ENCODE measurements around the gene ESYT2.
"Not testable (repeated sequence)": the region's sequence is repeated elsewhere in the genome, so short reads cannot be mapped to it uniquely, and the experiment has no call there.

The ESYT2 gene

GRCh38 chr7:158710651-158711102 is 118.6 kb downstream of the ESYT2 start:
- FAIRE-seq = no peak

DNA sequence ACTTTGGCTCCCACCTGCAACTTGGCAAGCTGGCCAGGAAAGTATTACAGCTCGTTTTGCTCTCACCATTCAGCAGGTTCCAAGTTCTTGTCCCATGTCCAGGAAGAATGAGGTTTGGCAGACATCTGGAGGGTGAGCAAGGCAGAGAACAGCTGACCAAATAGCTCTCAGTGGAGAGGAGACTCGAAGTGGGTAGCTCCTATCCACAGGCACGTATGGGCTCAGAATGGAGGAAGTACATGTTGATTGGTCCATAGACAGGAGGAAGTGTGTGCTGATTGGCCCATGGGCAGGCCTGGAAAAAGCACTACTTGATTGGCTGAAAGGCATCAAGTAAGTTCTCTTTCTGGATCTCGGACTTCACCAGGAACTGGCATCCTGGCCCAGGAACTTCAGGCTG is 121.7 kb downstream of the ESYT2 start:
- no peak for FAIRE-seq

GRCh38 chr7:158706710-158707590 is 122.4 kb downstream of the ESYT2 start:
- FAIRE-seq = no peak

GRCh38 chr7:158706273-158706704 is 123.0 kb downstream of the ESYT2 start:
- no peak for FAIRE-seq

GRCh38 chr7:158705234-158705850 is 124.0 kb downstream of the ESYT2 start:
- FAIRE-seq = no peak

DNA sequence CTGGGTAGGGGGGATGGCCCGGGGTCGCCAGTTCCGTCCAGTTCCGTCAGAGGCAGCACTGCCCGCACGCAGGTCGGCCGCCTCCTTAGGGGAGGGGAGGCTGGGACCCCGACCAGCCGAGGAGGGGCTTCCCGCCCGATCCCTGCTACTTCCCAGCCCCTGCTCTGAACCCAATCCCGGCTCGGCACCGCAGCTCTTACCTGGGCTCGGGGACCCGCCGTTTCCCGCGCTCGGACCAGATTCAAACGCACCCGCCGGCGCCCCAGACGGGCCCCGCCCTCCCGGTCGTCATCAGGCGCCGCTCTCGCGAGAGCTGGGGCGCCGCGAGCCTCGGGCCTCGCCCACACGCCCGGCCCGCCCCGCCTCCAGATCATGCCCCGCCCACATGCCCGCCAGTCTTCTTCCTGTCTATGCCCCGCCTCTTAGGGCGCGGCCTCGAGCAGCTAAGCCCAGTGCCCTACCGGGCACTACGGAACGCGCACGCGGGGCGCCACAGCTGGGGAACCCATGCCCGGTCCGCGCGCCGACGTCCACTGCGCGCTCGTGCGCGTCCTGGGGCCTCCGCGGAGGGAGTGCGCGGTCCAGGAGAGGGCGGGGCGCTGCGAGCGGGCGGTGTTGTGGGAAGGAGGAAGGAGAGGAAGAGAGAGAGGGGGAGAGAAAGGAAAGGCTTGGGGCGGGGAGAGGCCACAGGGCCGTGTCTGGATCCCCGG is 124.6 kb downstream of the ESYT2 start, which contains the start of gene NCAPG2:
TSS of gene NCAPG2 (minus strand) at position 281 of the 710 bp plus-strand sequence. CDS start 2,905 bp downstream, outside the sequence.
- no peak for FAIRE-seq

- FAIRE-seq = not testable (repeated sequence)
Measured at GRCh38 chr7:158703679-158704523, 125.4 kb downstream of the ESYT2 start.

- no peak for FAIRE-seq
Measured at GRCh38 chr7:158702944-158703343, 126.4 kb downstream of the ESYT2 start.

- FAIRE-seq = no peak
Measured at GRCh38 chr7:158702196-158702595, 127.1 kb downstream of the ESYT2 start.

DNA sequence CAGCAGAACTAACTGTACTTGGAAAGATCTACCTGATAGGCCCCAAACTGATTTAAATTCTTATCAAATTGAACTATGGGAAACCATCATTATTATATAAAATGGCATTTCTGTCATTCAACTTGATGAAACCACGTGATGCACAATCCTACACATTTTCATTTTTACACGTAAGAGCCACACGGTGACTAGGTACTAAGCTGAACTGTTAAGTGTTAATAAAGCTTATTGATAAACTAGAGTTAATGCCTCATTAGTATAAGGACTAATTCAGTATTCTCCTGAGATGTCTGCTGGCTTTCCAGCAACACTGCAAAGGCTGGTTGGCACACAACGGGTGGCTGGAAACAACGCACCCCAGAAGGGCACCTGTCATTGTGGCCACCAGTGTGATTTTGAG is 129.3 kb downstream of the ESYT2 start:
- FAIRE-seq = no peak

- FAIRE-seq = no peak
Measured at GRCh38 chr7:158699341-158699740, 130.0 kb downstream of the ESYT2 start.

DNA sequence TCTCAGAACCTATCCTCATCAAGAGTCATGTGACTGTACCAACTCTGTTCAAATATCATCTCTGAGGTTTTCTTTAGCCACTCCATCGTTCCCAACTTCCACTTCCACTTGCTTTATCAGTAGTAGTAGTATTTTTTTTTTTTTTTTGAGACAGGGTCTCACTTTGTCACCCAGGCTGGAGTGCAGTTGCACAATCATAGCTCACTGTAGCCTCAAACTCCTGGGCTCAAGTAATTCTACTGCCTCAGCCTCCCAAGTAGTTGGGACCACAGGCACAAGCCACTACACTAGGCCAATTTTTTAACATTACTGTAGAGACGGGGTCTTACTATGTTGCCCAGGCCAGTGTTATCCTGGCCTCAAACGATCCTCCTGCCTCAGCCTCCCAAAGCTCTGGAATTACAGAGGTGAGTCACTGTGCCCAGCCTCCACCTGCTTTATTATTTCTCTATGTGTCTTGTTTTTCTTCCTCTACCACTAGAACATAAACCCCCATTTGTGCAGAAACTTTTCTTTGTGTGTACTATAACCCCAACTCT is 130.6 kb downstream of the ESYT2 start:
- FAIRE-seq = no peak

- not testable (repeated sequence) for FAIRE-seq
Measured at GRCh38 chr7:158697597-158697996, 131.7 kb downstream of the ESYT2 start.

GRCh38 chr7:158695726-158696452 is 133.4 kb downstream of the ESYT2 start:
- no peak for FAIRE-seq

- no peak for FAIRE-seq
Measured at GRCh38 chr7:158695056-158695455, 134.3 kb downstream of the ESYT2 start.

DNA sequence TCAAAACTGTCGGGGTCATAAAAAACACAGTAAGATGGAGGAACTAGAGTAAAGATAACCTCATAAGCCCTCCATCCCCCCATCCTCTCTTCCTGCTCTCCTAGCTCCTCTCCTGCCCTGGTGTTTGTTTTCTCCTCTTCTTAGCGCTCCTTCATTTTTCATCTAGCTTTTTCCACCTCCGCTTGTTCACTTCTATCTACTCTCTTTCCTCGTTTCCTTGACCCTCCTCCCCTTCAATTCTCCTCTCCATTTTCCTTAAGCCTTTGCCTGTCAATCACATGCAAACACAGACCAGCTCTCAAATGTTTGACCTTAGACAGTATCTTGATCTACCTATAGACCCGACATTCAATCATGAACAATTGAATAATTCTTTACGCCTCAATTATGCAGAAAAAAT is 134.7 kb downstream of the ESYT2 start:
- FAIRE-seq = no peak

DNA sequence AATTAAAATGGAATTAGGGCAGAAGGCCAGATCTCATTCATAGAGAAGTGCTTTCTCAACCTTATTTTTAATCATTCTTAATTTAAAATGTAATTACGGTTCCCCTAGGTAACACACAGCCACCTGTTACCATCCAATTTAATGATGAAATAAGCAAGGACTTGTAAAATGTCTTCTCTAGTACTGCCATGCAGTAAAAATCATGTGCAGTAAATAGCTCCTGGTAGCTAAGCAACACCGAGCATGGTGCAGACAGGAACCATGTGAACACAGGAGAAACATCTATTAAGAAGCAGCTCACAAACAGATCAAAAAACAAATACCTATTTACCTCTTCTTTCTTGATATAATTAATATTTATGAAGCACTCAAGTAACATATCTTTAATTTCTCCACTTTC is 139.8 kb downstream of the ESYT2 start:
- peak; percentile 88 for FAIRE-seq

DNA sequence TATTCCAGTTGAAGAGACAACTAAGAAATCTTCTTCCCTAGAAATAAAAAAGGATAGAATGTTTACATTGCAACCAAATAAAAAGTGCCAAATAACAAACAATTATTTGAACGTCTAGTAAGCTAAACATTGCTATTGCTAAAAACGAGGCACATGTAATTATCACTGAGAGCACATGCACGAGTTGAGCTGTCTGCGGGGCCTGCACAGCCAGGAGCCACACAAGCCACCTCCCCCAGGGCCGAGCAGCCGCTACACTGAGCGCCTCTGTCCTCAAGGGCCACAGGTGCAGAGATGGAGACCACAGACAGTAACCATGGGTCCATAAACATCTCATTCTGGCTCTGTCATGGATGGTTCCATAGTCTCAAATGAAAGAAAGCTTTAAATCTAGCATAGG is 141.9 kb downstream of the ESYT2 start:
- no peak for FAIRE-seq

GRCh38 chr7:158685693-158686092 is 143.6 kb downstream of the ESYT2 start:
- no peak for FAIRE-seq

DNA sequence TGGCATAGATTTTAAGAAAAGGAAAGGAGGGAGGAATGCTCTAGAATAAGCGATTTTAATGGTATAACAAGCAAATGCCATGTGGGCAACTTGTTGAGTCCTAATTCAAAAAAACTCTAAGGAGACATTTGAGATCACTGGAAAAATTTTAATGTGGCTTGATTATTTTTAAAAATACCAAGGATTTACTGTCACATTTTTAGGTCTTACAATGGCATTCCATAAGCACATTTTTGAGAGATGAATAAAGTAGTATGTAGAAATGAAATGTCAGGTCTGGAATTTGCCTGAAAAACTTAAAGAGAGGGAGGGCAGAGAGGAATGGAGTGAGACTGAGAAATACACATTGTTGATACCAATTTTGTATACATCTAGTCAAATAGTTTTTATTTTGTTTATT is 145.0 kb downstream of the ESYT2 start:
- no peak for FAIRE-seq

- no peak for FAIRE-seq
Measured at GRCh38 chr7:158683541-158683940, 145.8 kb downstream of the ESYT2 start.

Data from islet of Langerhans (tissue), 1 donor.